ENCODE results near the gene KIAA1755.

DNA sequence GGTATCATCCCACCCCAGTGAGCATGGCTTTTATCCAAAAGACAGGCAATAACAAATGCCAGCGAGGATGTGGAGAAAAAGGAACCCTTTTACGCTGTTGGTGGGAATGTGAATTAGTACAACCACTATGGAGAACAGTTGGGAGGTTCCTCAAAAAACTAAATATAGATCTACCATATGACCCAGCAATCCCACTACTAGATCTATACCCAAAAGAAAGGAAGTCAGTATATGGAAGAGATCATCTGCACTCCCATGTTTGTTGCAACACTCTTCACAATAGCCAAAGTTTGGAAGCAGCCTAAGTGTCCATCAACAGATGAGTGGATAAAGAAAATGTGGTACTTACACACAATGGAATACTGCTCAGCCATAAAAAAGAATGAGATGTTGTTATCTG, 5.9 kb upstream of the KIAA1755 start:
- TF ChIP-seq POLR2A (IDR thresholded peaks at IDR 0.05) = no peak
- TF ChIP-seq, protein P1, sequence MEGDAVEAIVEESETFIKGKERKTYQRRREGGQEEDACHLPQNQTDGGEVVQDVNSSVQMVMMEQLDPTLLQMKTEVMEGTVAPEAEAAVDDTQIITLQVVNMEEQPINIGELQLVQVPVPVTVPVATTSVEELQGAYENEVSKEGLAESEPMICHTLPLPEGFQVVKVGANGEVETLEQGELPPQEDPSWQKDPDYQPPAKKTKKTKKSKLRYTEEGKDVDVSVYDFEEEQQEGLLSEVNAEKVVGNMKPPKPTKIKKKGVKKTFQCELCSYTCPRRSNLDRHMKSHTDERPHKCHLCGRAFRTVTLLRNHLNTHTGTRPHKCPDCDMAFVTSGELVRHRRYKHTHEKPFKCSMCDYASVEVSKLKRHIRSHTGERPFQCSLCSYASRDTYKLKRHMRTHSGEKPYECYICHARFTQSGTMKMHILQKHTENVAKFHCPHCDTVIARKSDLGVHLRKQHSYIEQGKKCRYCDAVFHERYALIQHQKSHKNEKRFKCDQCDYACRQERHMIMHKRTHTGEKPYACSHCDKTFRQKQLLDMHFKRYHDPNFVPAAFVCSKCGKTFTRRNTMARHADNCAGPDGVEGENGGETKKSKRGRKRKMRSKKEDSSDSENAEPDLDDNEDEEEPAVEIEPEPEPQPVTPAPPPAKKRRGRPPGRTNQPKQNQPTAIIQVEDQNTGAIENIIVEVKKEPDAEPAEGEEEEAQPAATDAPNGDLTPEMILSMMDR (IDR thresholded peaks at IDR 0.05) = no peak

Measured in body of pancreas (tissue), 4 donors.